ENCODE measurements around the gene SETD4. TPM values are rescaled to one million over a fixed set of nuclear protein-coding genes. Genes with fewer than 3 reads are reported as not detected.

The SETD4 gene
- total and polyA plus RNA-seq, 4 donors = 2.9 to 12.0 (median 6.8) TPM

DNA sequence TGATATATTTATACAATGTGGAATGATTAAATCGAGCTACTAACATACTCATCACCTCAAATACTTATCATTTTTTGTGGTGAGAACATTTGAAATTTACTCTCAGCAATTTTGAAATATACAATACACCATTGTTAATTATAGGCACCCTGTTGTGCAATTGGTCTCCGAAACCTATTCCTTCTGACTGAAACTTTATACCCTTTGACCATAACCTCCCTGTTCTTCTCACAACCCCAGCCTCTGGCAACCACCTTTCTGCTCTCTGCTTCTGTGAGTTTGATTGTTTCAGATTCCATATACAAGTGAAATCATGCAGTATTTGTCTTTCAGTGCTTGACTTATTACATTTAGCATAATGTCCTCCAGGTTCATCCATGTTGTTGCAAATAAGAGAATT lies 49.5 kb downstream of the SETD4 start:
- Histone ChIP-seq H3K4me1 (ENCODE audit: control insufficient read depth in 4 of 4, insufficient read depth in 4 of 4, low read length in 3 of 4) (no peaks in the 10 kb centered on the region), H3K27ac (ENCODE audit: low read depth in 1 of 2, low read length in 2 of 2) (no peak overlapping the region), H3K27me3 (ENCODE audit: control insufficient read depth in 4 of 4, insufficient read depth in 4 of 4, low read length in 3 of 4) (peaks cover 0 to 2% (median 0%) of the 10 kb centered on the region in 4 donors), H3K4me3 (ENCODE audit: low read depth in 1 of 3, low read length in 3 of 3) (no peak overlapping the region), H3K9ac (ENCODE audit: low read depth in 1 of 2, low read length in 2 of 2) (no peak overlapping the region), H3K36me3 (ENCODE audit: control insufficient read depth in 4 of 4, insufficient read depth in 3 of 4, low read depth in 1 of 4, low read length in 3 of 4) (no peaks in the 10 kb centered on the region), H3K9me3 (ENCODE audit: control insufficient read depth in 4 of 4, low read length in 3 of 4) (no peaks in the 10 kb centered on the region)
- 75% methylated on average over 2 of the region's 2 CpGs for WGBS
- TF ChIP-seq RXRA (IDR thresholded peaks at IDR 0.05) = no peak
- TF ChIP-seq, protein P1, sequence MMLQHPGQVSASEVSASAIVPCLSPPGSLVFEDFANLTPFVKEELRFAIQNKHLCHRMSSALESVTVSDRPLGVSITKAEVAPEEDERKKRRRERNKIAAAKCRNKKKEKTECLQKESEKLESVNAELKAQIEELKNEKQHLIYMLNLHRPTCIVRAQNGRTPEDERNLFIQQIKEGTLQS (IDR thresholded peaks at IDR 0.05) = no peak
- DNase-seq (ENCODE audit: low spot score) = no peak

GRCh38 chr21:36008505-36008904 lies 51.8 kb downstream of the SETD4 start:
- H3K4me1 ChIP-seq (ENCODE audit: control insufficient read depth in 4 of 4, insufficient read depth in 4 of 4, low read length in 3 of 4) = no peaks in the 10 kb centered on the region
- H3K9me3 ChIP-seq (ENCODE audit: control insufficient read depth in 4 of 4, low read length in 3 of 4) = peaks cover 0 to 1% (median 0%) of the 10 kb centered on the region in 4 donors
- WGBS = 85% methylated on average over 2 of the region's 2 CpGs
- no peak for DNase-seq (ENCODE audit: low spot score)
- no peak for TF ChIP-seq YY1 (IDR thresholded peaks at IDR 0.05)
- TF ChIP-seq, protein P2, sequence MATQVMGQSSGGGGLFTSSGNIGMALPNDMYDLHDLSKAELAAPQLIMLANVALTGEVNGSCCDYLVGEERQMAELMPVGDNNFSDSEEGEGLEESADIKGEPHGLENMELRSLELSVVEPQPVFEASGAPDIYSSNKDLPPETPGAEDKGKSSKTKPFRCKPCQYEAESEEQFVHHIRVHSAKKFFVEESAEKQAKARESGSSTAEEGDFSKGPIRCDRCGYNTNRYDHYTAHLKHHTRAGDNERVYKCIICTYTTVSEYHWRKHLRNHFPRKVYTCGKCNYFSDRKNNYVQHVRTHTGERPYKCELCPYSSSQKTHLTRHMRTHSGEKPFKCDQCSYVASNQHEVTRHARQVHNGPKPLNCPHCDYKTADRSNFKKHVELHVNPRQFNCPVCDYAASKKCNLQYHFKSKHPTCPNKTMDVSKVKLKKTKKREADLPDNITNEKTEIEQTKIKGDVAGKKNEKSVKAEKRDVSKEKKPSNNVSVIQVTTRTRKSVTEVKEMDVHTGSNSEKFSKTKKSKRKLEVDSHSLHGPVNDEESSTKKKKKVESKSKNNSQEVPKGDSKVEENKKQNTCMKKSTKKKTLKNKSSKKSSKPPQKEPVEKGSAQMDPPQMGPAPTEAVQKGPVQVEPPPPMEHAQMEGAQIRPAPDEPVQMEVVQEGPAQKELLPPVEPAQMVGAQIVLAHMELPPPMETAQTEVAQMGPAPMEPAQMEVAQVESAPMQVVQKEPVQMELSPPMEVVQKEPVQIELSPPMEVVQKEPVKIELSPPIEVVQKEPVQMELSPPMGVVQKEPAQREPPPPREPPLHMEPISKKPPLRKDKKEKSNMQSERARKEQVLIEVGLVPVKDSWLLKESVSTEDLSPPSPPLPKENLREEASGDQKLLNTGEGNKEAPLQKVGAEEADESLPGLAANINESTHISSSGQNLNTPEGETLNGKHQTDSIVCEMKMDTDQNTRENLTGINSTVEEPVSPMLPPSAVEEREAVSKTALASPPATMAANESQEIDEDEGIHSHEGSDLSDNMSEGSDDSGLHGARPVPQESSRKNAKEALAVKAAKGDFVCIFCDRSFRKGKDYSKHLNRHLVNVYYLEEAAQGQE (IDR thresholded peaks at IDR 0.05) = no peak
- TF ChIP-seq HNF4A (conservative IDR thresholded peaks at IDR 0.05) = no peak
- no peak for TF ChIP-seq GABPA (IDR thresholded peaks at IDR 0.05 in 1 of 2, conservative IDR thresholded peaks at IDR 0.05 in 1 of 2)
- TF ChIP-seq MAX (IDR thresholded peaks at IDR 0.05) = no peak
- no peak for TF ChIP-seq JUND (IDR thresholded peaks at IDR 0.05)
- TF ChIP-seq RXRA (IDR thresholded peaks at IDR 0.05) = no peak
- no peak for TF ChIP-seq ZBTB33 (IDR thresholded peaks at IDR 0.05)
- no peak for TF ChIP-seq CTCF (IDR thresholded peaks at IDR 0.05; ENCODE audit: low read depth, low read length, missing input control)
- no peak for TF ChIP-seq FOXA2 (IDR thresholded peaks at IDR 0.05)
- TF ChIP-seq NR2F2 (IDR thresholded peaks at IDR 0.05) = no peak
- no peak for TF ChIP-seq HNF4G (IDR thresholded peaks at IDR 0.05)
- TF ChIP-seq TAF1 (conservative IDR thresholded peaks at IDR 0.05) = no peak
- H3K27ac ChIP-seq (ENCODE audit: low read depth in 1 of 2, low read length in 2 of 2) = no peak overlapping the region
- H3K9ac ChIP-seq (ENCODE audit: low read depth in 1 of 2, low read length in 2 of 2) = no peak overlapping the region
- H3K4me3 ChIP-seq (ENCODE audit: low read depth in 1 of 3, low read length in 3 of 3) = no peak overlapping the region
- H3K36me3 ChIP-seq (ENCODE audit: control insufficient read depth in 4 of 4, insufficient read depth in 3 of 4, low read depth in 1 of 4, low read length in 3 of 4) = no peaks in the 10 kb centered on the region
- peaks cover 0 to 2% (median 0%) of the 10 kb centered on the region in 4 donors for H3K27me3 ChIP-seq (ENCODE audit: control insufficient read depth in 4 of 4, insufficient read depth in 4 of 4, low read length in 3 of 4)

Measured in liver (tissue), 9 donors.